Fibroblast of lung (primary cell): ENCODE results near the gene LDLRAD4. TPM values are rescaled to one million over a fixed set of nuclear protein-coding genes. Genes with fewer than 3 reads are reported as not detected.

Experiments
- DNase-seq, 2 donors: peaks; one replicate each; pipeline versions ENCODE4 v3.0.0 to v3.0.0-alpha.2; 2010; ENCODE audit warnings: low read depth in 2 of 2
- H2AFZ ChIP-seq: 2 replicates; pipeline ENCODE4 v1.5.1; 2012; ENCODE audit warnings: low read length, control low read depth, inconsistent platforms
- H3K27ac ChIP-seq: 2 replicates; pipeline ENCODE4 v1.5.1; 2011; ENCODE audit warnings: low read length, control low read depth; ENCODE audit not compliant: insufficient read depth
- H3K27me3 ChIP-seq: 2 replicates; pipeline ENCODE4 v1.5.1; 2011; ENCODE audit warnings: mild to moderate bottlenecking, low read length; ENCODE audit not compliant: control insufficient read depth, insufficient read depth
- H3K36me3 ChIP-seq: 2 replicates; pipeline ENCODE4 v1.5.1; 2011; ENCODE audit warnings: low read length; ENCODE audit not compliant: control insufficient read depth, insufficient read depth
- H3K4me1 ChIP-seq: 2 replicates; pipeline ENCODE4 v1.5.1; 2011; ENCODE audit warnings: low read length; ENCODE audit not compliant: control insufficient read depth, insufficient read depth; ENCODE audit errors: extremely low read depth
- H3K4me2 ChIP-seq: 2 replicates; pipeline ENCODE4 v1.5.1; 2011; ENCODE audit warnings: low read length, control low read depth; ENCODE audit not compliant: insufficient read depth; ENCODE audit errors: extremely low read depth
- H3K4me3 ChIP-seq, 4 experiments: fragments of 200-600 bp in 1 of 4; sonication (generic) in 1 of 4; replicated peaks in 1 of 4; 2 replicates each; pipeline ENCODE4 v1.5.1; 2011 to 2016; ENCODE audit warnings: low read length in 4 of 4, low read depth in 3 of 4, mild to moderate bottlenecking in 3 of 4, control low read depth in 2 of 4, inconsistent platforms in 1 of 4, mixed read lengths in 1 of 4; ENCODE audit not compliant: insufficient read depth in 1 of 4; ENCODE audit errors: control extremely low read depth in 1 of 4
- H3K79me2 ChIP-seq: 2 replicates; pipeline ENCODE4 v1.5.1; 2012; ENCODE audit warnings: mild to moderate bottlenecking, low read length, inconsistent platforms; ENCODE audit not compliant: control insufficient read depth, insufficient read depth
- H3K9ac ChIP-seq: 2 replicates; pipeline ENCODE4 v1.5.1; 2011; ENCODE audit warnings: mild to moderate bottlenecking, low read length, control low read depth; ENCODE audit not compliant: insufficient read depth
- H3K9me3 ChIP-seq: 2 replicates; pipeline ENCODE4 v1.5.1; 2012; ENCODE audit warnings: low read depth, low read length; ENCODE audit not compliant: control insufficient read depth, insufficient read depth
- H4K20me1 ChIP-seq: 2 replicates; pipeline ENCODE4 v1.5.1; 2011; ENCODE audit warnings: low read length; ENCODE audit not compliant: control insufficient read depth, insufficient read depth; ENCODE audit errors: extremely low read depth
- EZH2 ChIP-seq: IDR thresholded peaks from 2 replicates; pipeline ENCODE4 v1.5.1; 2012; ENCODE audit warnings: low read length, control low read depth, mild to moderate bottlenecking; ENCODE audit errors: missing control alignments
- polyA plus RNA-seq, 2 donors: library from polyadenylated mRNA; depleted of rRNA in 1 of 2; stranded (reverse) in 1 of 2; unstranded in 1 of 2; fragments of >200 nt; gene quantifications; 2 replicates each; pipeline ENCODE4 v1.2.1, GENCODE V29; 2011 to 2012; ENCODE audit warnings: missing spikeins in 1 of 2
- total RNA-seq: library from RNA; depleted of rRNA; stranded (reverse); fragments of >200 nt; gene quantifications from 2 replicates; pipeline ENCODE4 v1.2.1, GENCODE V29; 2014
- TF ChIP-seq, protein P1 (sequence below), 2 donors: IDR thresholded peaks in 1 of 2; conservative IDR thresholded peaks in 1 of 2; 1 replicate in 1 of 2; 2 replicates in 1 of 2; pipeline ENCODE4 v1.5.1; 2011 to 2012; ENCODE audit warnings: low read length in 2 of 2, control low read depth in 1 of 2, inconsistent platforms in 1 of 2, low read depth in 1 of 2, mild to moderate bottlenecking in 1 of 2

LDLRAD4 gene
- total and polyA plus RNA-seq, 2 donors (not counting 1 experiment from before 2014, with no cell fraction given) = not detected

DNA sequence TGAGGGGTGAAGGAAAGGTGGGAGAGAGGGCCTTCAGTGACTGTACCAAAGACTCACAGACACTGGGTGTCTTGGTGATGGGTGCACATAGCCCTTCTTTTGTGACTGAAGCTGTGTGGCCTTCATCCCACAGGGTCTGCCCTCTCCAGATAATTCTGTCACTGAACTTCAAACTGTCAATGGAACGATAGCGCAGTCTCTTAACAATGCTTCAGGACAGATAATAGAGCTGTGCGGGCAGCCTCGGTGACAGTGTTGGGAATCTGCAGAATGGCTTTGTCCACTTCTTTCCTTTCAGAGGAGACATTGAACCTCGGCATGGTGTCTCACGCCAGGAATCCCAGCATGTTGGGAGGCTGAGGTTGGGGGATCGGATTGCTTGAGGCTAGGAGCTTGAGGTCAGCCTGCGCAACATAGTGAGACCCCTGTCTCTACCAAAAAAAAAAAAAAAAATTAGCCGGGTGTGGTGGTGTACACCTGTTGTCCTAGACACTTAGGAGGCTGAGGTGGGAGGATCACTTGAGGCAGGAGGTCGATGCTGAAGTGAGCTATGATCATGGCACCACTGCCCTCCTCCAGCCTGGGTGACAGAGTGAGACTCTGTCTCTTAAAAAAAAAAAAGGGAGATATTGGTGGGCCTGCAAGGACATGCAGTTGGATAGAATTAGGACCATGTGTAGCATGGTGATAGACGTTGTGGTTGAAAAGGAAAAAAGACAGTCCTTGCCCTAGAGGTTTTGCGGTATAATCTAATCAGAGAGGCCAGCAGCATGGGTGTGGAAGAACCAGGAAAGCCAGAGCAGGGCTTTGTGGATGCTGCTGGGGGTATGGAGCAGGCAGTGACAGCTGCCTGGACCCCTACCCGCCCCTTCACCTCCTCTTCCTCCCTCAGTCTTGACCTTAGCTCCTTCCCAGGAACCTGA, 91.4 kb downstream of the LDLRAD4 start:
- TF ChIP-seq, protein P1, sequence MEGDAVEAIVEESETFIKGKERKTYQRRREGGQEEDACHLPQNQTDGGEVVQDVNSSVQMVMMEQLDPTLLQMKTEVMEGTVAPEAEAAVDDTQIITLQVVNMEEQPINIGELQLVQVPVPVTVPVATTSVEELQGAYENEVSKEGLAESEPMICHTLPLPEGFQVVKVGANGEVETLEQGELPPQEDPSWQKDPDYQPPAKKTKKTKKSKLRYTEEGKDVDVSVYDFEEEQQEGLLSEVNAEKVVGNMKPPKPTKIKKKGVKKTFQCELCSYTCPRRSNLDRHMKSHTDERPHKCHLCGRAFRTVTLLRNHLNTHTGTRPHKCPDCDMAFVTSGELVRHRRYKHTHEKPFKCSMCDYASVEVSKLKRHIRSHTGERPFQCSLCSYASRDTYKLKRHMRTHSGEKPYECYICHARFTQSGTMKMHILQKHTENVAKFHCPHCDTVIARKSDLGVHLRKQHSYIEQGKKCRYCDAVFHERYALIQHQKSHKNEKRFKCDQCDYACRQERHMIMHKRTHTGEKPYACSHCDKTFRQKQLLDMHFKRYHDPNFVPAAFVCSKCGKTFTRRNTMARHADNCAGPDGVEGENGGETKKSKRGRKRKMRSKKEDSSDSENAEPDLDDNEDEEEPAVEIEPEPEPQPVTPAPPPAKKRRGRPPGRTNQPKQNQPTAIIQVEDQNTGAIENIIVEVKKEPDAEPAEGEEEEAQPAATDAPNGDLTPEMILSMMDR (conservative IDR thresholded peaks at IDR 0.05 in 1 of 2, IDR thresholded peaks at IDR 0.05 in 1 of 2; ENCODE audit: low read depth in 1 of 2, low read length in 2 of 2) = no peak
- TF ChIP-seq EZH2 = no peak
- no peak overlapping the region for H3K9ac ChIP-seq
- H3K27ac ChIP-seq = no peak overlapping the region
- no peak for DNase-seq
- no peak overlapping the region for H3K4me3 ChIP-seq
- no peaks in the 10 kb centered on the region for H3K9me3 ChIP-seq
- H4K20me1 ChIP-seq = no peaks in the 10 kb centered on the region
- no peaks in the 10 kb centered on the region for H3K79me2 ChIP-seq
- H3K27me3 ChIP-seq = no peaks in the 10 kb centered on the region
- H2AFZ ChIP-seq = no peak overlapping the region
- H3K4me1 ChIP-seq = no peaks in the 10 kb centered on the region
- no peaks in the 10 kb centered on the region for H3K36me3 ChIP-seq
- H3K4me2 ChIP-seq = no peak overlapping the region

DNA sequence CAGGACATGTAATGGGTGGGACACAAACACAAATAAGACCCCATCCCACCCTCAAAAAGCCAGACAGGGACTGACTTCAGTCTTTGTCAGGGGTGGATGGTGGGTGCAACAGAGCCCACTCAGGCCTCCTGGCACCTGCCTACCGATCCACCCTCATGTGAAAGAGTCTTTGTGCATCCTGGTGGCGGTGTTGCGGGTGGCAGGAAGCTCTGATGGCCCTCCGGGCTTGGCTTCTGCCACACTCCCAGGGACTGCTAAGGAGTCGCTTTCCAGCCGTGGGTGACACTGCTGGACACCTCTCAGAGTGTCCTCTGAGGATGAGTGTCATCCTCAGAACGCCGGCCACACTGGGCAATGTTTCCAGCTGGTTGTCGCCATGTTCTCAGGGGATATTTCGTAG, 92.6 kb downstream of the LDLRAD4 start:
- Histone ChIP-seq H2AFZ (no peak overlapping the region), H3K9me3 (no peaks in the 10 kb centered on the region), H3K36me3 (no peaks in the 10 kb centered on the region), H3K27me3 (no peaks in the 10 kb centered on the region), H3K4me3 (no peak overlapping the region), H3K9ac (no peak overlapping the region), H3K4me1 (no peaks in the 10 kb centered on the region), H3K4me2 (no peak overlapping the region), H4K20me1 (no peaks in the 10 kb centered on the region), H3K79me2 (no peaks in the 10 kb centered on the region), H3K27ac (no peak overlapping the region)
- TF ChIP-seq, protein P1 (conservative IDR thresholded peaks at IDR 0.05 in 1 of 2, IDR thresholded peaks at IDR 0.05 in 1 of 2; ENCODE audit: low read depth in 1 of 2, low read length in 2 of 2) = no peak
- TF ChIP-seq EZH2 = no peak
- DNase-seq = no peak

DNA sequence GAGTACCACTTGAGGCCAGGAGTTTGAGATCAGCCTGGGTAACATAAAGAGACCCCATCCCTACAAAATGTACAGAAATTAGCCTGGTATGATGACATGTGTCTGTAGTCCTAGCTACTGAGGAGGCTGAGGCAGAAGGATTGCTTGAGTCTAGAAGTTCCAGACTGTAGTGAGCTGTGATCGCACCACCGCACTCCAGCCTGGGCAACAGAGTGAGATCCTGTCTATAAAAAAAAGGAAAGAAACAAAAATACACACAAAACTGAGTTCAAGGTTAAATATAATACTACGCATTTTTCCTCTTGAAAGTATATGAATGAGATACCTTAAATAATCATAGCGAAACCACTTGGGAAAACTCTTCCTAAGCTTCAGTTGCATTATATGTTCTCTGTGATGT, 94.0 kb downstream of the LDLRAD4 start:
- no peak for TF ChIP-seq EZH2
- TF ChIP-seq, protein P1 (conservative IDR thresholded peaks at IDR 0.05 in 1 of 2, IDR thresholded peaks at IDR 0.05 in 1 of 2; ENCODE audit: low read depth in 1 of 2, low read length in 2 of 2) = no peak
- Histone ChIP-seq H2AFZ (no peak overlapping the region), H3K4me3 (no peak overlapping the region), H3K9me3 (no peaks in the 10 kb centered on the region), H3K9ac (no peak overlapping the region), H3K36me3 (no peaks in the 10 kb centered on the region), H3K27ac (no peak overlapping the region), H3K4me2 (no peak overlapping the region), H3K79me2 (no peaks in the 10 kb centered on the region), H4K20me1 (no peaks in the 10 kb centered on the region), H3K27me3 (no peaks in the 10 kb centered on the region), H3K4me1 (no peaks in the 10 kb centered on the region)
- no peak for DNase-seq
